GM12878 (cell line): Measurements from ENCODE around the gene SMIM5. TPM values are rescaled to one million over a fixed set of nuclear protein-coding genes. Genes with fewer than 3 reads are reported as not detected.

ENCODE experiments used
- ATF2 ChIP-seq: IDR thresholded peaks from 2 replicates; pipeline ENCODE4 v1.6.1; 2012; ENCODE audit warnings: low read length, inconsistent platforms
- BHLHE40 ChIP-seq, 2 experiments: fragments of 450-650 bp in 1 of 2; IDR thresholded peaks; 2 replicates each; pipeline ENCODE4 v1.6.1; 2011 to 2017; ENCODE audit warnings: low read depth in 2 of 2, borderline replicate concordance in 1 of 2, improper control_type of control experiment in 1 of 2, low read length in 1 of 2, mild to moderate bottlenecking in 1 of 2
- CREM ChIP-seq: IDR thresholded peaks from 2 replicates; pipeline ENCODE4 v1.6.1; 2014; ENCODE audit warnings: antibody characterized with exemption, low read depth
- CTCF ChIP-seq, 3 experiments: IDR thresholded peaks in 2 of 3; conservative IDR thresholded peaks in 1 of 3; 2 replicates each; pipeline ENCODE4 v1.5.1; 2011; ENCODE audit warnings: low read depth in 3 of 3, low read length in 3 of 3, mild to moderate bottlenecking in 3 of 3, control low read depth in 2 of 3, moderate library complexity in 2 of 3, inconsistent platforms in 1 of 3, mixed read lengths in 1 of 3; ENCODE audit not compliant: control insufficient read depth in 2 of 3, insufficient read depth in 1 of 3; ENCODE audit errors: extremely low read depth in 1 of 3
- ETV6 ChIP-seq, 2 experiments: fragments of 450-650 bp in 1 of 2; IDR thresholded peaks in 1 of 2; conservative IDR thresholded peaks in 1 of 2; 2 replicates each; pipeline ENCODE4 v1.6.1; 2014; ENCODE audit warnings: antibody characterized with exemption in 1 of 2, borderline replicate concordance in 1 of 2, low read depth in 1 of 2, mild to moderate bottlenecking in 1 of 2, moderate library complexity in 1 of 2
- IKZF1 ChIP-seq: fragments of 450-650 bp; conservative IDR thresholded peaks from 2 replicates; pipeline ENCODE4 v1.6.1; 2017; ENCODE audit warnings: antibody characterized with exemption, mild to moderate bottlenecking
- JUNB ChIP-seq: IDR thresholded peaks from 2 replicates; pipeline ENCODE4 v1.6.1; 2016; ENCODE audit warnings: antibody characterized with exemption, mild to moderate bottlenecking
- MEF2A ChIP-seq: IDR thresholded peaks from 2 replicates; pipeline ENCODE4 v1.6.1; 2011; ENCODE audit warnings: low read depth, mild to moderate bottlenecking, low read length, moderate library complexity; ENCODE audit not compliant: insufficient read depth
- MEF2B ChIP-seq: fragments of 450-650 bp; IDR thresholded peaks from 2 replicates; pipeline ENCODE4 v1.6.1; 2018; ENCODE audit warnings: mild to moderate bottlenecking, moderate library complexity; ENCODE audit not compliant: partially characterized antibody, poor library complexity, severe bottlenecking
- NFIC ChIP-seq: IDR thresholded peaks from 2 replicates; pipeline ENCODE4 v1.6.1; 2012; ENCODE audit warnings: low read depth, mild to moderate bottlenecking, inconsistent platforms, low read length, moderate library complexity
- PAX8 ChIP-seq: fragments of 450-650 bp; IDR thresholded peaks from 2 replicates; pipeline ENCODE4 v1.6.1; 2017; ENCODE audit warnings: mild to moderate bottlenecking, moderate library complexity
- PKNOX1 ChIP-seq: fragments of 450-650 bp; IDR thresholded peaks from 2 replicates; pipeline ENCODE4 v1.6.1; 2016; ENCODE audit warnings: mild to moderate bottlenecking
- POU2F2 ChIP-seq: IDR thresholded peaks from 3 replicates; pipeline ENCODE4 v1.6.1; 2011; ENCODE audit warnings: low read depth, mild to moderate bottlenecking, low read length, borderline replicate concordance
- SMAD5 ChIP-seq: IDR thresholded peaks from 2 replicates; pipeline ENCODE4 v1.6.1; 2016; ENCODE audit warnings: antibody characterized with exemption, low read depth
- SREBF1 ChIP-seq: IDR thresholded peaks from 2 replicates; pipeline ENCODE4 v1.6.1; 2012; ENCODE audit warnings: mild to moderate bottlenecking, low read length
- SRF ChIP-seq, 2 experiments: IDR thresholded peaks; 2 replicates each; pipeline ENCODE4 v1.6.1; 2011; ENCODE audit warnings: low read depth in 2 of 2, low read length in 2 of 2, mild to moderate bottlenecking in 1 of 2, moderate library complexity in 1 of 2
- STAT1 ChIP-seq: fragments of 450-650 bp; conservative IDR thresholded peaks from 2 replicates; pipeline ENCODE4 v1.6.1; 2014; ENCODE audit warnings: antibody characterized with exemption, mild to moderate bottlenecking
- TCF12 ChIP-seq: IDR thresholded peaks from 2 replicates; pipeline ENCODE4 v1.6.1; 2011; ENCODE audit warnings: low read depth, mild to moderate bottlenecking, low read length
- WRNIP1 ChIP-seq: IDR thresholded peaks from 2 replicates; pipeline ENCODE4 v1.6.1; 2011; ENCODE audit warnings: low read depth, low read length, improper control_type of control experiment, borderline replicate concordance
- polyA plus RNA-seq, 11 experiments: library from polyadenylated mRNA; depleted of rRNA in 4 of 11; unstranded in 6 of 11; stranded (reverse) in 5 of 11; fragments of >200 nt; fragmentation: Nextera tagmentation in 4 of 11; fragmentation: Illumina TruSeq in 1 of 11; extraction: Ambion mirVana in 4 of 11; extraction: Trizol in 1 of 11; gene quantifications; 1 replicate in 1 of 11; 2 replicates in 10 of 11; pipeline versions ENCODE4 v1.2.1 to v1.2.3, GENCODE V29; 2011 to 2016; ENCODE audit warnings: inconsistent platforms in 2 of 11, missing spikeins in 2 of 11, low read depth in 1 of 11
- total RNA-seq, 4 experiments: library from RNA; depleted of rRNA in 3 of 4; stranded (reverse); fragments of >200 nt in 3 of 4; fragmentation: Illumina TruSeq in 1 of 4; extraction: Trizol in 1 of 4; gene quantifications; 2 replicates each; pipeline versions ENCODE4 v1.2.1 to v1.2.3, GENCODE V29; 2013 to 2021

The SMIM5 gene
- total and polyA plus RNA-seq, 10 of the 15 experiments (the other 5 are each of a cell fraction or from before 2014, with no cell fraction given): 0.08 to 0.11 TPM; not detected in 8

GRCh38 chr17:75664099-75664549 is 30.9 kb downstream of the SMIM5 start (continued):
- TF ChIP-seq ATF2 (peak; percentile 77), SMAD5 (no peak), POU2F2 (peak; percentile 41; the same call in 2 of the 3 replicates), CTCF (IDR thresholded peaks at IDR 0.05 in 2 of 3, conservative IDR thresholded peaks at IDR 0.05 in 1 of 3; ENCODE audit: control insufficient read depth in 2 of 3, extremely low read depth in 1 of 3, insufficient read depth in 1 of 3, low read depth in 3 of 3, low read length in 3 of 3) (no peak), BHLHE40 (IDR thresholded peaks at IDR 0.05; ENCODE audit: borderline replicate concordance in 1 of 2, low read depth in 2 of 2, low read length in 1 of 2) (peak; percentile 91 to 95), JUNB (peak; percentile 36; the same call in 1 of the 2 replicates), TCF12 (peak; percentile 98), MEF2B (peak; percentile 85), CREM (peak; percentile 80), IKZF1 (peak; percentile 60), SRF (IDR thresholded peaks at IDR 0.05; ENCODE audit: low read depth in 2 of 2, low read length in 2 of 2) (peak in 1 of 2 experiments; percentile 76; a peak in 2 of 4 replicates), WRNIP1 (no peak), NFIC (peak; percentile 91), MEF2A (peak; percentile 90), STAT1 (no peak), ETV6 (conservative IDR thresholded peaks at IDR 0.05 in 1 of 2, IDR thresholded peaks at IDR 0.05 in 1 of 2; ENCODE audit: borderline replicate concordance in 1 of 2, low read depth in 1 of 2) (no peak), PKNOX1 (peak; percentile 27; the same call in 1 of the 2 replicates), PAX8 (peak; percentile 90; the same call in 1 of the 2 replicates), SREBF1 (no peak)
- TF ChIP-seq, all 136 proteins: peak for 41
